Psoas muscle (tissue), 8 donors: Measurements from ENCODE around the gene POC1A. TPM values are rescaled to one million over a fixed set of nuclear protein-coding genes. Genes with fewer than 3 reads are reported as not detected.
A peak's percentile ranks its signal among the peaks of the same experiment; 100 is the strongest.
"Not testable (repeated sequence)": the region's sequence is repeated elsewhere in the genome, so short reads cannot be mapped to it uniquely, and the experiment has no call there.

Experiments
- ATAC-seq, 4 donors: fragments of 200-7000 bp; cut with Tn5 transposase; one replicate each; pipeline ENCODE4 v1.9.1; 2020; ENCODE audit warnings: moderate library complexity in 3 of 4, mild to moderate bottlenecking in 2 of 4
- DNase-seq, 2 donors: peaks; one replicate each; pipeline ENCODE4 v3.0.0-alpha.2; 2020
- H3K27ac ChIP-seq: fragments of 200-600 bp; one replicate; pipeline ENCODE4 v1.8.0; 2022
- H3K27me3 ChIP-seq, 3 donors: fragments of 200-600 bp in 1 of 3; one replicate each; pipeline versions ENCODE4 v1.6.1 to v1.8.0; 2013 to 2022; ENCODE audit warnings: low read length in 2 of 3, mild to moderate bottlenecking in 2 of 3, moderate library complexity in 1 of 3; ENCODE audit not compliant: insufficient read depth in 3 of 3
- H3K36me3 ChIP-seq, 2 donors: fragments of 200-600 bp in 1 of 2; one replicate each; pipeline versions ENCODE4 v1.6.1 to v1.8.0; 2013 to 2022; ENCODE audit warnings: low read depth in 1 of 2, mild to moderate bottlenecking in 1 of 2, moderate library complexity in 1 of 2; ENCODE audit not compliant: insufficient read depth in 1 of 2
- H3K4me1 ChIP-seq: fragments of 200-600 bp; one replicate; pipeline ENCODE4 v1.8.0; 2022
- H3K4me3 ChIP-seq: fragments of 200-600 bp; one replicate; pipeline ENCODE4 v1.8.0; 2022; ENCODE audit warnings: mild to moderate bottlenecking
- H3K9me3 ChIP-seq: fragments of 200-600 bp; one replicate; pipeline ENCODE4 v1.8.0; 2022
- WGBS, 3 donors: extraction: QIAGEN DNeasy Blood & Tissue Kit; methylation state at CpG; one replicate each; pipeline versions ENCODE4 v1.1.6 to v1.1.7; 2013; 5-methylcytosine and 5-hydroxymethylcytosine counted together
- intact Hi-C, 2 donors: fragments of 100-400 bp; cut with DNase I; formaldehyde crosslinking; loops; one replicate each; pipeline versions ENCODE4 v1.11.0 to v1.14.2; 2022
- polyA plus RNA-seq, 3 donors: library from polyadenylated mRNA; stranded (reverse); fragments of 200-250 nt; gene quantifications; one replicate each; pipeline ENCODE4 v1.2.3, GENCODE V29; 2013
- total RNA-seq, 4 donors: library from RNA; stranded (reverse); fragmentation: NEBNext Ultra II Directional in 2 of 4; extraction: Animal tissue kit (Norgen Biotek cat#: 25700) in 2 of 4; gene quantifications; one replicate each; pipeline versions ENCODE4 v1.2.1 to v1.2.4, GENCODE V29; 2021 to 2023
- TF ChIP-seq, protein P1 (sequence below): fragments of 200-600 bp; IDR thresholded peaks from one replicate; pipeline ENCODE4 v1.8.0; 2022; ENCODE audit warnings: antibody characterized with exemption
- donor health status: healthy with polysubstance abuse.
- donor health status: DM: no; HTN: no; CAD: no; lungs with moderate emphysema.
- donor health status: Bipolar disorder and iron deficiency.
- donor health status: healthy.
- donor health status: DM: yes; HTN: yes; CAD: no.
- donor health status: DM: no; HTN: no; CAD: no.
- donor health status: DM: no; HTN: no; CAD: no.
- donor health status: DM: yes; HTN: yes; CAD: no.

POC1A gene
- total and polyA plus RNA-seq, 7 donors = 0.87 to 3.2 (median 1.7) TPM

GRCh38 chr3:52159503-52159902 lies 5.3 kb upstream of the POC1A start:
- TF ChIP-seq, protein P1, sequence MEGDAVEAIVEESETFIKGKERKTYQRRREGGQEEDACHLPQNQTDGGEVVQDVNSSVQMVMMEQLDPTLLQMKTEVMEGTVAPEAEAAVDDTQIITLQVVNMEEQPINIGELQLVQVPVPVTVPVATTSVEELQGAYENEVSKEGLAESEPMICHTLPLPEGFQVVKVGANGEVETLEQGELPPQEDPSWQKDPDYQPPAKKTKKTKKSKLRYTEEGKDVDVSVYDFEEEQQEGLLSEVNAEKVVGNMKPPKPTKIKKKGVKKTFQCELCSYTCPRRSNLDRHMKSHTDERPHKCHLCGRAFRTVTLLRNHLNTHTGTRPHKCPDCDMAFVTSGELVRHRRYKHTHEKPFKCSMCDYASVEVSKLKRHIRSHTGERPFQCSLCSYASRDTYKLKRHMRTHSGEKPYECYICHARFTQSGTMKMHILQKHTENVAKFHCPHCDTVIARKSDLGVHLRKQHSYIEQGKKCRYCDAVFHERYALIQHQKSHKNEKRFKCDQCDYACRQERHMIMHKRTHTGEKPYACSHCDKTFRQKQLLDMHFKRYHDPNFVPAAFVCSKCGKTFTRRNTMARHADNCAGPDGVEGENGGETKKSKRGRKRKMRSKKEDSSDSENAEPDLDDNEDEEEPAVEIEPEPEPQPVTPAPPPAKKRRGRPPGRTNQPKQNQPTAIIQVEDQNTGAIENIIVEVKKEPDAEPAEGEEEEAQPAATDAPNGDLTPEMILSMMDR = no peak
- no peaks in the 10 kb centered on the region for H3K36me3 ChIP-seq
- peaks cover 4% of the 10 kb centered on the region for H3K4me1 ChIP-seq
- WGBS, 3 donors = 22 to 31% (median 25%) methylated on average over 1 of the region's 1 CpG
- no peak for ATAC-seq
- intact Hi-C loops = loop anchor here in 1 of 2 donors (5.0 kb wide), 1 partner anchor 38 kb away; the partner anchor contains the start of gene ALAS1
- no peak overlapping the region for H3K27ac ChIP-seq
- no peaks in the 10 kb centered on the region for H3K27me3 ChIP-seq
- no peaks in the 10 kb centered on the region for H3K9me3 ChIP-seq
- no peak overlapping the region for H3K4me3 ChIP-seq
- no peak for DNase-seq

GRCh38 chr3:52155912-52156311 lies 1.7 kb upstream of the POC1A start:
- Histone ChIP-seq H3K4me1 (peaks cover 11% of the 10 kb centered on the region), H3K9me3 (no peaks in the 10 kb centered on the region), H3K27ac (no peak overlapping the region), H3K4me3 (no peak overlapping the region), H3K36me3 (no peaks in the 10 kb centered on the region), H3K27me3 (no peaks in the 10 kb centered on the region)
- DNase-seq (no peak), ATAC-seq (no peak)
- TF ChIP-seq, protein P1 = no peak
- intact Hi-C loops = loop anchor here in 1 of 2 donors (5.0 kb wide), 1 partner anchor 41 kb away; the partner anchor contains the start of gene ALAS1
- 87 to 93% (median 88%) methylated on average over 4 of the region's 4 CpGs for WGBS, 3 donors

DNA sequence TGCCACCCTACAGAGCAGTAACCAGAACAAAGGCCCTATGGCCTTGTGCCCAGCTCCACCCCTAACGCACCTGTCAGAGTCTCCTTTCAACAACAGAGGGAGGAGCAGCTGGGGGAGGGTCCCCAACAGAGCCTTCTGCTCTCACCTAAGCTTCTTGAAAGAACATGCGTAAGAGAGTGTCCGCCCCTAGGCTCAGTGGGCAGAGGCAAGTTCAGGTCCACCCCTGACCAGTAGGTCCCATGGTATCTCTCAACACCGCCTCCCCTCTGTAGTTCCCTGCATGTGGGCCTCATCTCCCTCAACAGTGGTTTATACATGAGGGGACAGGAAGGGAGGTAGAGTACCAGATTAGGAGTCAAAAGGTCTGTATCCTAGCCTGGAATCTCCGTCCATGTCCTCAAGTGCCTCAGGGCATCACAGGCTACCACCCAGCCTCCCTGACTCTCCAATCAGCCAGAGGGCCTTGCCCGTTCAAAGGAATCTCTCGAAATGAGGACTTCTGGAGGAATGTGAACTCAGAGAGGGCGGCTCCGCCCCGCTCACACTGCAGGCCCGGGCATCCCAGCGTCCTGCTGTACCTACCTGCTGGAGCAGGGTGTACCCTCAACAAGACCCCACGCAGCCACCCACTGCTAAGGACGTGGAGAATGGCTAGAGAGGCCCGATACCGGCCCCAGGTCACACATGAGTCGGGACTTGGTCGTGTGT lies 680 bp downstream of the POC1A start:
- peak overlapping the region; percentile 84 for H3K4me3 ChIP-seq
- no peaks in the 10 kb centered on the region for H3K27me3 ChIP-seq
- DNase-seq (peak; percentile 25 to 59), ATAC-seq (no peak)
- peaks cover 10% of the 10 kb centered on the region for H3K4me1 ChIP-seq
- H3K9me3 ChIP-seq = no peaks in the 10 kb centered on the region
- TF ChIP-seq, protein P1 = no peak
- H3K36me3 ChIP-seq = no peaks in the 10 kb centered on the region
- 13 to 14% (median 13%) methylated on average over 18 of the region's 18 CpGs for WGBS, 3 donors
- intact Hi-C loops = loop anchor here in 1 of 2 donors (1.0 kb wide), 1 partner anchor 64 kb away; no protein-coding TSS in a partner anchor
- H3K27ac ChIP-seq = peak overlapping the region; percentile 92

GRCh38 chr3:52151991-52152390 lies 2.2 kb downstream of the POC1A start:
- H3K4me3 ChIP-seq, H3K9me3 ChIP-seq, DNase-seq, H3K27me3 ChIP-seq, intact Hi-C loops, H3K4me1 ChIP-seq, H3K27ac ChIP-seq, ATAC-seq, H3K36me3 ChIP-seq: not testable (repeated sequence)
- WGBS, 3 donors = 87 to 93% (median 89%) methylated on average over 4 of the region's 4 CpGs

DNA sequence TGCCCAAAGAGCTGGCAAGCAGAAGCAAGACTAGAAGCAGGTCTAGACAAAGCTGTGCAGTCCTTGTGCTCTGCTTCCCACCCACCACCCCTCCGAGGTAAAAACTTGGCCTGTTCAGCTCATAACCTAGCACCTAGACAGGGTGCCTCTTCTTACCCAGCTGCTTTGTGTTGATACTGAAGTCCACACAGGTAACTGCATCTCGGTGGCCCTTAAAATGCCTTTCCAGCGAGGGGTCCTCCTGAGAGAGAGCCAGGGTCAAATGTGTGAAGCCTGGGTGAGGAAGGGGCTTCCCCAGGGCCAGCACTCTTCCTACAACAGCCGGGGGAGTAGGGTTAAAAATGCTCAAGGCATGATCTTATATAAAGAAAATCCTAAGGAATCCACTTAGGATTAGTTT lies 3.4 kb downstream of the POC1A start:
- H3K27ac ChIP-seq = no peak overlapping the region
- peaks cover 10% of the 10 kb centered on the region for H3K4me1 ChIP-seq
- no peak for ATAC-seq
- no peaks in the 10 kb centered on the region for H3K36me3 ChIP-seq
- no peak for DNase-seq
- intact Hi-C loops = no loop called here
- no peaks in the 10 kb centered on the region for H3K9me3 ChIP-seq
- 87 to 94% (median 88%) methylated on average over 3 to 4 of the region's 4 CpGs for WGBS, 3 donors
- TF ChIP-seq, protein P1 = no peak
- H3K4me3 ChIP-seq = no peak overlapping the region
- no peaks in the 10 kb centered on the region for H3K27me3 ChIP-seq
